ENCODE results near the gene P3R3URF.

Gene P3R3URF

GRCh38 chr1:46205791-46206190 lies 29.5 kb upstream of the P3R3URF start:
- H2AK5ac ChIP-seq (ENCODE audit: low read length), result peak overlapping the region; percentile 64
- no CpG with 5 or more reads among the region's 3 CpGs for WGBS (ENCODE audit: extremely low coverage, insufficient coverage, insufficient read length)
- no peak overlapping the region for H2BK120ac ChIP-seq (ENCODE audit: insufficient read depth, low read length, poor library complexity)
- no peak overlapping the region for H2AFZ ChIP-seq (ENCODE audit: insufficient read depth, low read length, poor library complexity)
- H2BK12ac ChIP-seq (ENCODE audit: low read length), result no peak overlapping the region
- peak overlapping the region; percentile 16 for H4K8ac ChIP-seq (ENCODE audit: low read depth, low read length)
- no peaks in the 10 kb centered on the region for H3K27me3 ChIP-seq (ENCODE audit: insufficient read depth, low read length)
- no peak overlapping the region for H3K4me2 ChIP-seq (ENCODE audit: low read length)
- no peak overlapping the region for H3K4me3 ChIP-seq (ENCODE audit: low read depth, low read length)
- H3K9ac ChIP-seq (ENCODE audit: low read length), result no peak overlapping the region
- no peak overlapping the region for H2BK5ac ChIP-seq (ENCODE audit: low read depth, low read length, poor library complexity)
- peaks cover 10 to 11% of the 10 kb centered on the region in 2 experiments for H3K4me1 ChIP-seq (ENCODE audit: control insufficient read depth in 1 of 2, insufficient read depth in 2 of 2, low read length in 2 of 2)
- no peaks in the 10 kb centered on the region for H3K9me3 ChIP-seq (ENCODE audit: insufficient read depth, low read depth, low read length)
- H4K12ac ChIP-seq (ENCODE audit: low read depth, low read length), result no peak overlapping the region
- H3K79me1 ChIP-seq (ENCODE audit: low read length), result peaks cover 9% of the 10 kb centered on the region
- H3K14ac ChIP-seq (ENCODE audit: low read length), result peak overlapping the region; percentile 40
- H3K4ac ChIP-seq (ENCODE audit: low read depth, low read length), result no peak overlapping the region
- no peak overlapping the region for H3K27ac ChIP-seq (ENCODE audit: low read depth, low read length)
- no peak overlapping the region for H4K91ac ChIP-seq (ENCODE audit: low read depth, low read length)
- H3K23ac ChIP-seq (ENCODE audit: low read length), result no peak overlapping the region
- no peak overlapping the region for H3K18ac ChIP-seq (ENCODE audit: low read length)
- H3K36me3 ChIP-seq (ENCODE audit: control insufficient read depth in 1 of 2, insufficient read depth in 2 of 2, low read length in 2 of 2), result no peaks in the 10 kb centered on the region
- peaks cover 3% of the 10 kb centered on the region for H3K79me2 ChIP-seq (ENCODE audit: control insufficient read depth, insufficient read depth, low read length, poor library complexity)
- no peak for DNase-seq

GRCh38 chr1:46205141-46205540 lies 28.9 kb upstream of the P3R3URF start:
- H3K9me3 ChIP-seq (ENCODE audit: insufficient read depth, low read depth, low read length), result no peaks in the 10 kb centered on the region
- H3K27ac ChIP-seq (ENCODE audit: low read depth, low read length), result no peak overlapping the region
- H3K79me2 ChIP-seq (ENCODE audit: control insufficient read depth, insufficient read depth, low read length, poor library complexity), result peaks cover 3% of the 10 kb centered on the region
- no peak overlapping the region for H3K14ac ChIP-seq (ENCODE audit: low read length)
- H4K8ac ChIP-seq (ENCODE audit: low read depth, low read length), result peak overlapping the region; percentile 20
- H4K91ac ChIP-seq (ENCODE audit: low read depth, low read length), result no peak overlapping the region
- no peak overlapping the region for H2BK12ac ChIP-seq (ENCODE audit: low read length)
- H3K27me3 ChIP-seq (ENCODE audit: insufficient read depth, low read length), result no peaks in the 10 kb centered on the region
- H3K23ac ChIP-seq (ENCODE audit: low read length), result no peak overlapping the region
- no peak overlapping the region for H4K12ac ChIP-seq (ENCODE audit: low read depth, low read length)
- no peak overlapping the region for H3K9ac ChIP-seq (ENCODE audit: low read length)
- H2AK5ac ChIP-seq (ENCODE audit: low read length), result no peak overlapping the region
- H3K79me1 ChIP-seq (ENCODE audit: low read length), result peaks cover 4% of the 10 kb centered on the region
- no peak overlapping the region for H3K18ac ChIP-seq (ENCODE audit: low read length)
- WGBS (ENCODE audit: extremely low coverage, insufficient coverage, insufficient read length), result no CpG with 5 or more reads among the region's 3 CpGs
- H2BK120ac ChIP-seq (ENCODE audit: insufficient read depth, low read length, poor library complexity), result no peak overlapping the region
- no peak for DNase-seq
- no peak overlapping the region for H3K4me3 ChIP-seq (ENCODE audit: low read depth, low read length)
- no peaks in the 10 kb centered on the region for H3K36me3 ChIP-seq (ENCODE audit: control insufficient read depth in 1 of 2, insufficient read depth in 2 of 2, low read length in 2 of 2)
- no peak overlapping the region for H2BK5ac ChIP-seq (ENCODE audit: low read depth, low read length, poor library complexity)
- H2AFZ ChIP-seq (ENCODE audit: insufficient read depth, low read length, poor library complexity), result no peak overlapping the region
- no peak overlapping the region for H3K4me2 ChIP-seq (ENCODE audit: low read length)
- peaks cover 4 to 6% of the 10 kb centered on the region in 2 experiments for H3K4me1 ChIP-seq (ENCODE audit: control insufficient read depth in 1 of 2, insufficient read depth in 2 of 2, low read length in 2 of 2)
- no peak overlapping the region for H3K4ac ChIP-seq (ENCODE audit: low read depth, low read length)

GRCh38 chr1:46204406-46204742 lies 28.1 kb upstream of the P3R3URF start:
- Histone ChIP-seq H2BK12ac (ENCODE audit: low read length) (no peak overlapping the region), H3K23ac (ENCODE audit: low read length) (no peak overlapping the region), H3K14ac (ENCODE audit: low read length) (no peak overlapping the region), H3K4me2 (ENCODE audit: low read length) (no peak overlapping the region), H3K36me3 (ENCODE audit: control insufficient read depth in 1 of 2, insufficient read depth in 2 of 2, low read length in 2 of 2) (no peaks in the 10 kb centered on the region), H3K18ac (ENCODE audit: low read length) (no peak overlapping the region), H3K9ac (ENCODE audit: low read length) (no peak overlapping the region), H4K91ac (ENCODE audit: low read depth, low read length) (no peak overlapping the region), H4K8ac (ENCODE audit: low read depth, low read length) (no peak overlapping the region), H3K4ac (ENCODE audit: low read depth, low read length) (no peak overlapping the region), H3K4me3 (ENCODE audit: low read depth, low read length) (no peak overlapping the region), H3K79me2 (ENCODE audit: control insufficient read depth, insufficient read depth, low read length, poor library complexity) (peaks cover 3% of the 10 kb centered on the region), H2BK120ac (ENCODE audit: insufficient read depth, low read length, poor library complexity) (no peak overlapping the region), H3K79me1 (ENCODE audit: low read length) (peaks cover 4% of the 10 kb centered on the region), H2BK5ac (ENCODE audit: low read depth, low read length, poor library complexity) (no peak overlapping the region), H3K4me1 (ENCODE audit: control insufficient read depth in 1 of 2, insufficient read depth in 2 of 2, low read length in 2 of 2) (peaks cover 4 to 6% of the 10 kb centered on the region in 2 experiments), H3K27me3 (ENCODE audit: insufficient read depth, low read length) (no peaks in the 10 kb centered on the region), H3K9me3 (ENCODE audit: insufficient read depth, low read depth, low read length) (no peaks in the 10 kb centered on the region), H4K12ac (ENCODE audit: low read depth, low read length) (no peak overlapping the region), H2AFZ (ENCODE audit: insufficient read depth, low read length, poor library complexity) (no peak overlapping the region), H3K27ac (ENCODE audit: low read depth, low read length) (no peak overlapping the region), H2AK5ac (ENCODE audit: low read length) (no peak overlapping the region)
- no peak for DNase-seq
- WGBS (ENCODE audit: extremely low coverage, insufficient coverage, insufficient read length), result no CpG with 5 or more reads among the region's 5 CpGs

GRCh38 chr1:46203738-46204405 lies 27.6 kb upstream of the P3R3URF start:
- H2AFZ ChIP-seq (ENCODE audit: insufficient read depth, low read length, poor library complexity), result peak overlapping the region; percentile 91
- H3K4me2 ChIP-seq (ENCODE audit: low read length), result peak overlapping the region; percentile 98
- peak overlapping the region; percentile 80 for H3K18ac ChIP-seq (ENCODE audit: low read length)
- H3K23ac ChIP-seq (ENCODE audit: low read length), result no peak overlapping the region
- H3K79me1 ChIP-seq (ENCODE audit: low read length), result peaks cover 4% of the 10 kb centered on the region
- peak overlapping the region; percentile 54 for H2BK120ac ChIP-seq (ENCODE audit: insufficient read depth, low read length, poor library complexity)
- H3K9ac ChIP-seq (ENCODE audit: low read length), result peak overlapping the region; percentile 75
- no peaks in the 10 kb centered on the region for H3K27me3 ChIP-seq (ENCODE audit: insufficient read depth, low read length)
- no peak for DNase-seq
- H2AK5ac ChIP-seq (ENCODE audit: low read length), result no peak overlapping the region
- no peak overlapping the region for H2BK12ac ChIP-seq (ENCODE audit: low read length)
- H3K9me3 ChIP-seq (ENCODE audit: insufficient read depth, low read depth, low read length), result no peaks in the 10 kb centered on the region
- H4K91ac ChIP-seq (ENCODE audit: low read depth, low read length), result peak overlapping the region; percentile 74
- peak overlapping the region; percentile 68 for H4K8ac ChIP-seq (ENCODE audit: low read depth, low read length)
- H4K12ac ChIP-seq (ENCODE audit: low read depth, low read length), result no peak overlapping the region
- H3K14ac ChIP-seq (ENCODE audit: low read length), result peak overlapping the region; percentile 74
- peak overlapping the region; percentile 85 for H3K4me3 ChIP-seq (ENCODE audit: low read depth, low read length)
- peaks cover 4 to 6% of the 10 kb centered on the region in 2 experiments for H3K4me1 ChIP-seq (ENCODE audit: control insufficient read depth in 1 of 2, insufficient read depth in 2 of 2, low read length in 2 of 2)
- H2BK5ac ChIP-seq (ENCODE audit: low read depth, low read length, poor library complexity), result no peak overlapping the region
- no peak overlapping the region for H3K27ac ChIP-seq (ENCODE audit: low read depth, low read length)
- H3K79me2 ChIP-seq (ENCODE audit: control insufficient read depth, insufficient read depth, low read length, poor library complexity), result peaks cover 3% of the 10 kb centered on the region
- no CpG with 5 or more reads among the region's 14 CpGs for WGBS (ENCODE audit: extremely low coverage, insufficient coverage, insufficient read length)
- H3K36me3 ChIP-seq (ENCODE audit: control insufficient read depth in 1 of 2, insufficient read depth in 2 of 2, low read length in 2 of 2), result no peaks in the 10 kb centered on the region
- no peak overlapping the region for H3K4ac ChIP-seq (ENCODE audit: low read depth, low read length)
